Stimulated activated CD8-positive, alpha-beta memory T cell treated with anti-CD3 and anti-CD28 coated beads, Interleukin-15, amount 100 ng/mL, for 24 hours (primary cell): Measurements from ENCODE around the gene SPACA4.
"Not testable (repeated sequence)": the region's sequence is repeated elsewhere in the genome, so short reads cannot be mapped to it uniquely, and the experiment has no call there.

ENCODE experiments used
- DNase-seq: peaks from one replicate; pipeline ENCODE4 v3.0.0-alpha.2; 2020; ENCODE audit warnings: low read depth

The SPACA4 gene, protein sequence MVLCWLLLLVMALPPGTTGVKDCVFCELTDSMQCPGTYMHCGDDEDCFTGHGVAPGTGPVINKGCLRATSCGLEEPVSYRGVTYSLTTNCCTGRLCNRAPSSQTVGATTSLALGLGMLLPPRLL

DNA sequence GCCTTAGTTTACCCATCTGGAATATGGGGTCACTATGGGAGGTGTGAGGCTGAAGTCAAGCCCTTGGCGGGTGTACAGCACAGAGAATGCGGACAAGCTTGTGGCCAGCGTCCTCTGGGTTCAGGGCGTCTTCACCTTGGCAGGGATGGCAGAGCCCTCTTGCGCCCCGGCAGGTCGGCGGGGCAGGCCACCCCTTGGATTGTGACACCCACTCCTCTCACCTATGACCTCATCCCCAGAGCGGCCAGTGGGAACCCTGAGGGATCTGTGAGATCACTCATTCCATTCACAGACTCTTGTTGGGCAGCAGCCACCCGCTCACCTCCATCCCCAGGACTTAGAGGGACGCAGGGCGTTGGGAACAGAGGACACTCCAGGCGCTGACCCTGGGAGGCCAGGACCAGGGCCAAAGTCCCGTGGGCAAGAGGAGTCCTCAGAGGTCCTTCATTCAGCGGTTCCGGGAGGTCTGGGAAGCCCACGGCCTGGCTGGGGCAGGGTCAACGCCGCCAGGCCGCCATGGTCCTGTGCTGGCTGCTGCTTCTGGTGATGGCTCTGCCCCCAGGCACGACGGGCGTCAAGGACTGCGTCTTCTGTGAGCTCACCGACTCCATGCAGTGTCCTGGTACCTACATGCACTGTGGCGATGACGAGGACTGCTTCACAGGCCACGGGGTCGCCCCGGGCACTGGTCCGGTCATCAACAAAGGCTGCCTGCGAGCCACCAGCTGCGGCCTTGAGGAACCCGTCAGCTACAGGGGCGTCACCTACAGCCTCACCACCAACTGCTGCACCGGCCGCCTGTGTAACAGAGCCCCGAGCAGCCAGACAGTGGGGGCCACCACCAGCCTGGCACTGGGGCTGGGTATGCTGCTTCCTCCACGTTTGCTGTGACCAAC is at the start of gene SPACA4:
Gene SPACA4, plus strand, starts transcription at position 280 of the 896 bp plus-strand sequence. Its CDS starts 237 bp downstream, at position 517.
- no peak for DNase-seq

- DNase-seq = no peak
Observed at GRCh38 chr19:48556825-48557224, 49.7 kb upstream of the SPACA4 start.

- no peak for DNase-seq
Observed at GRCh38 chr19:48558018-48558684, 48.4 kb upstream of the SPACA4 start.

DNA sequence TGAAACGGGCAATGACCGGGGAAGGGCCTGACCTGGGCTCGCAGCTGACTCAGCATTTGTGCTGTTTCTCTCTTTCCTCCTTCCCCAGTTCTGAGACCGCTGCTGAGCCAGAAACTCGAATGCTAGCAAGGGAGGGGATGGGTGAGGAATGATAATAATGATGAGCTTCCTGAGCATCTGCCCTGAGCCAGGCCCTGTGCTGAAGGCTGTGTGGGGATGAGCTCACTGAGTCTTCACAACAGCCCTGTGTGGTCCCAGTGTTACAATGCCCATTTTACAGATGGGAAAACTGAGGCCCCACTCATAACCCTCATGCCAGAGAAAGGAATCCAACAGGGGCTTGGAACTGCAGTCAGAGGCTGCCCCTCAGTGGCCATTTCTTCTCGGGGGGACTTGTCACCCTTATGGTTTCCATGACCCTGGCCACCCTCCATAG is 46.4 kb upstream of the SPACA4 start:
- DNase-seq = no peak

DNA sequence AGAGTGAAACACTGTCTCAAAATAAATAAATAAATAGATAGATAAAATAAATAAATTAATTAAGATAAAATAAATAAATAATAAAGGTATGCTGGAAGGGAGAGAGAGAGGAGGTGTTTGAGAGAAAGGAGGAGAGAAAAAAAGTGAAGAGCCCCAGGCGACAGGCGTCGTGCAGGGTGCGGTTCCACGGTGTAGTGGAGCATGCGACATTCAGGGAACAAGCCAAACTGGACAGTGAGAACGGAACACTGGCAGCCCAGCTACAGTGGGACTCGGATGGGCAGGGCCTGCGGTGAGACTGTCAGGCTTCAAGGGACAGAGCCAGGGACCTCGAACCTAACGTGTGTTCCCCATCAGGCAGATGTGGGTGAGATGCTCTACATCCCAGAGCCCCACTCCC is 45.1 kb upstream of the SPACA4 start:
- DNase-seq = no peak

GRCh38 chr19:48565090-48565489 is 41.5 kb upstream of the SPACA4 start:
- no peak for DNase-seq

DNA sequence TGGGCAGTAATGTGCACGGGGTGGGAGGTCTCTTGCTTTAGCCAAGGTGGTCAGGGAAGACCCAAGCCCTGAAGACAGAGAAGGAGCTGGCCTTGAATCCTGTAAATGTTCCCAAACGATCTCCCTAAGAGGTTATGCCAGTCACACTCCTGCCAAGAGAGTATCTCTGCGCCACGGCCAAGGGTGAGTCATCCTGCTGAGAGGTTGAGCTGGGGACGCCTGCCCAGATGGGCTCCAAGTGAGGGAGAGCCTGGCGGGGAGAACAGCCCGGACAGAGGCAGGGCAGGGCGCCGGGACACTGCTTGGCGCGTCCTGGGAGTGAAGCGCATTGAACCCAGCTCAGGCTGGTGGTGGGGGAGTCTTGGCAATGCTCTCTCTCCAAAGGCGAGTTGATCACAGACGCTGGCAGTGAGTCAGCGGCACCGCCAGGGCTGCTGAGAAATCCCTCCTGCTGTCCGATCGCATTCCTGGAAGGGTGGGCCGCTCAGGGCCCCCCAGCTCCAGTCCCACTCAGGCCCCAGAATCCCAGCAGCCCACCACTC is 38.1 kb upstream of the SPACA4 start:
- no peak for DNase-seq

DNA sequence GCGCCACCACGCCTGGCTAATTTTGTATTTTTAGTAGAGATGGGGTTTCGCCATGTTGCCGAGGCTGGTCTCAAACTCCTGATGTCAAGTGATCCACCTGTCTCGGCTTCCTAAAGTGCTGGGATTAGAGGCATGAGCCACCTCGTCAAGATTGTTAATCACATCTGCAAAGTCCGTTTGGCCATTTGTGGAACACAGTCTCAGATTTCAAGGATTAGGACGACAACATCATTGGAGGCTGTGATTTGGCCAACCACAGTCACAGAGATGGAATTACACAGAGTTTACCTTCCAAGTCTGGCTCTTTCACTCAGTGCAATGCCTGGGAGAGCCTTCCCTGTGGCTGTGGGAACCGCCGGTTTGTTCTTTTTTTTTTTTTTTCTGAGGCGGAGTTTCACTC is 36.7 kb upstream of the SPACA4 start:
- DNase-seq = no peak

DNA sequence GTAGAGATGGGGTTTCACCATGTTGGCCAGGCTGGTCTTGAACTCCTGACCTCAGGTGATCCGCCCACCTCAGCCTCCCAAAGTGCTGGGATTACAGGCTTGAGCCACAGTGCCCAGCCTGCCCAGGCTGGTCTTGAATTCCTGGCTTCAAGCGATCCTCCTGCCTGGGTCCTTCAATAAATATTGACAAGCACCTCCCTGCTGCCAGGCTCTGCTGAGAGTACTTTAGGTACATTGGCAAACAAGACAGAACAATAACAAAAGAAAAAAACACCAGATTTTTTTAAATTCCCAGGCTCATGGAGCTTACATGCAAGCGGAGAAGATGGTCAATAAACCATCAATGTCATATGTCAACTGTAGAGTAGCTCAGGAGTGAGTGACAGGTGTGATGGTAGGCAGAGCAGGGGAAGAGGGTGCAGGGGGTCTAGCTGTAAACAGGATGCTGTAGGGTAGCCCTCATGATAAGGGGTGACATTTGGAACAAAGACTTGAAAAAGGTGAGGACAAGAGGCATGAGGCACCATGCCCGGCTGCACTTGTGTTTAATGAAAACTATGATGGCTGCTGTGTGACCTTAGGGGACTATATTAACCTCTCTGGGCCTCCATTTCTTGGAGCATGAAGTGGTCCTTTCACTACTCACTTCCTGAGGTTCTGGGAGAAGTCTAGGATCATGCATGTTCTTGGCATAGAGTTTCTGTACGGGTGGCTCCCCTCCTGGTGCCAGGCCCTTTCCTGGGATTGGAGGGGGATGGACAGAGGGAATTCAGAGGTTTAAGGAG is 35.0 kb upstream of the SPACA4 start:
- no peak for DNase-seq

- no peak for DNase-seq
Observed at GRCh38 chr19:48573163-48573505, 33.4 kb upstream of the SPACA4 start.

GRCh38 chr19:48575931-48576622 is 30.5 kb upstream of the SPACA4 start:
- no peak for DNase-seq

GRCh38 chr19:48577908-48578307 is 28.6 kb upstream of the SPACA4 start:
- DNase-seq = not testable (repeated sequence)

DNA sequence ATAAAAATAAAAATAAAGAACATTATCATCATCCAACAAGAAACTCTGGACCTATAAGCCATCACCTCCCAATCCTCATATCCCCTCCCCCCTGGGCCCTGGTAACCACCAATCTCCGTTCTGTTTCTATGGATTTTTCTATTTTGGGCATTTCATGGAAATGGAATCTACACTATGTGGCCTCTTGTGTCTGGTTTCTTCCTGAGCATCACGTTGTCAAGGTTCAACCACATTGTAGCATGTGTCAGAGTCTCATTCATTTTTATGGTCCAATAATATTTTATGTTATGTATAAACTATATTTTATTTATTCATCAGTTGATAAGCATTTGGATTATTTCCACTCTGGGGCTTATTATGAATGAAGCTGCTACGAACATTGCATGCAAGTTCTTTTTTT is 27.7 kb upstream of the SPACA4 start:
- DNase-seq = no peak

DNA sequence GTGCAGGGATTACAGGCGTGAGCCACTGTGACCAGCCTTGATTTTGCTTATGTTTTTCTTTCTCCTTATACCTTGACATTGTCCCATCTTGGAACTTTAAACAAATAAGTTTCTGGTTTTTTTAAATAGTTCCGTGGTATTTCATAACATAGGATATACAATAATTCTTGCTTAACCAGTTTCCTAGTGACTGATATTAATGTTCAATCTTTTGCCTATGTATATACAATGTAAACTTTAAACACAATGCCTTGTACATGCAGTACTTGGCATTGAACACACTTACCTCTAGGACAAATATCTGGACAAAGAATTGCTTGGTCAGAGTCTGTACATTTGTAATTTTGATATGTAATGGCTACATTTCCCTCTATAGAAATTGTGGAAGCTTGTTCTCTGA is 24.4 kb upstream of the SPACA4 start:
- no peak for DNase-seq

GRCh38 chr19:48587387-48587786 is 19.2 kb upstream of the SPACA4 start:
- no peak for DNase-seq

DNA sequence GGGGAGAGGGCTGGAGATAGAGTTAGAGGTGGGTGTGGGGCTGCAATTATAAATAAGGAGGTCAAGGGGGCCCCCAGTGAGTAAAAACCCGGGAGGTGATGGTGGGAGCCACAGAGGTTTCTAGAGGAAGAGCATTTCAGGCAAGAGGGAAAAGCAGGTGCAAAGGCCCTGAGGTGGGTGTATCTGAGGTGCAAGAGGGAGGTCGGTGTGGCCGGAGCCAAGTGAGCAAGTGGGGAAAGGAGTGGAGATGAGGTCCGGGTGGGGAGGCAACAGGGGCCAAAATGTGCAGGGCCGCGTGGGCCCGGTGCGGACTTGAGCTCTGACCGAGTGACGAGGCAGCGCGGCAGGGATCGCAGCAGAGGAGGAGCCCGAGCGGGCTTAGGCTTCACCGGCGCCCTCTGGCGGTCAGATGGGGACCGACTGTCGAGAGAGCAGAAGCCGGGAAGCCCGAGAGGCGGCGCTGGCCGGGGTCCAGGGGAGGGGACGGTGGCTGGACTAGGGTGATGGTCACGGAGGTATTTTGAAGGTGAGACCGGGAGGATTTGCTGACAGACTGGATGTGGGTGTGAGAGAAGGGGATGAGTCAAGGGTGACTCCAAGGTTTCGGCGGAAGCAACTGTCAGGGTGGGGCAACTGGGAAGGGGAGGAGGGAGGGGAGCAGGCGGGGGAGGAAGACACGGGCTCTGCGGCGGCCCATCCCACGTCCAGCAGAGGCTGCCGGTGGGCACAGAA is 17.7 kb upstream of the SPACA4 start:
- peak; percentile 79 for DNase-seq

DNA sequence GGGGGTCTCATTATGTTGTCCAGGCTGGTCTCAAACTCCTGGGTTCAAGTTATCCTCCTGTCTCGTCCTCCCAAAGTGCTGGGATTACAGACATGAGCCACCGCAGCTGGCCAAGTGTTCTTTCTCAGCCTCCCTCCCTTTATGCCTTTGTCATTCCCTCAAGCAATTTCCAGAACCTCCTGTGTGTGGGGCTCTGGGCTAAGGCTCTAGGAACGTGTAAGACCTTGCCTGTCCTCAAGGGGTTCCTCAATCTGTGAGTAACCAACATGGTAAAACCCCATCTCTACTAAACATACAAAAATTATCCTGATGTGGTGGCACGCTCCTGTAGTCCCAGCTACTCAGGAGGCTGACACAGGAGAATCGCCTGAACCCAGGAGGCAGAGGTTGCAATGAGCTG is 15.5 kb upstream of the SPACA4 start:
- DNase-seq = no peak

GRCh38 chr19:48595171-48595570 is 11.4 kb upstream of the SPACA4 start:
- no peak for DNase-seq

- DNase-seq = no peak
Observed at GRCh38 chr19:48595833-48596232, 10.7 kb upstream of the SPACA4 start.

DNA sequence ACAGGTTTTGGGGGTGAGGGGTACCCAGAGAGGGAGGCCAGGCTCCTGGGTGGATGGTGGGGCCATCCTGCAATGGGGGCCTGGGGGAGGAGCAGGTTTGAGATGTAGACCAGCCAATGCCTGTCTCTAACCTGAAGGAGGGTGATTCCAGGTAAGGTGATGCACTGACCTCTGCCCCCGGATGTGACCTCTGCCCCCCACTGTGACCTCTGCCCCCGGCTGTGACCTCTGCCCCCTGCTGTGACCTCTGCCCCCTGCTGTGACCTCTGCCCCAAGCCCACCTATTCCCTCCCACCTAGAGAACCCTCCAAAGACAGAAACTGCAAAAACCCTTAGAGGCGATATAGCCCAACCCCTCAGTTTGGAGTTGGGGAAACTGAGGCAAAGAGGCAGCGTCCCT is 10.3 kb upstream of the SPACA4 start:
- DNase-seq = no peak
